GM21360 (cell line): ENCODE results near the gene CILP2.

Source experiments
- ATAC-seq: cut with Tn5 transposase; IDR thresholded peaks from one replicate; pipeline ENCODE4 v1.9.1; 2021; ENCODE audit warnings: mild to moderate bottlenecking, moderate library complexity; ENCODE audit not compliant: unreplicated experiment

The CILP2 gene

GRCh38 chr19:19562665-19563347 is 24.7 kb downstream of the CILP2 start:
- ATAC-seq, result no peak

- no peak for ATAC-seq
Observed at GRCh38 chr19:19563348-19563848, 25.3 kb downstream of the CILP2 start.

- no peak for ATAC-seq
Observed at GRCh38 chr19:19566306-19566705, 28.2 kb downstream of the CILP2 start.

- no peak for ATAC-seq
Observed at GRCh38 chr19:19567391-19567790, 29.3 kb downstream of the CILP2 start.

GRCh38 chr19:19568802-19569756 is 31.0 kb downstream of the CILP2 start:
- ATAC-seq, result no peak

GRCh38 chr19:19570571-19570970 is 32.5 kb downstream of the CILP2 start:
- ATAC-seq, result no peak

- ATAC-seq, result no peak
Observed at GRCh38 chr19:19571071-19571786, 33.2 kb downstream of the CILP2 start.

GRCh38 chr19:19575411-19575810 is 37.3 kb downstream of the CILP2 start:
- no peak for ATAC-seq

GRCh38 chr19:19578252-19578651 is 40.2 kb downstream of the CILP2 start:
- no peak for ATAC-seq

- no peak for ATAC-seq
Observed at GRCh38 chr19:19579533-19580361, 41.7 kb downstream of the CILP2 start.

- no peak for ATAC-seq
Observed at GRCh38 chr19:19580418-19580817, 42.4 kb downstream of the CILP2 start.

- ATAC-seq, result no peak
Observed at GRCh38 chr19:19581391-19581790, 43.3 kb downstream of the CILP2 start.

- ATAC-seq, result no peak
Observed at GRCh38 chr19:19582471-19582870, 44.4 kb downstream of the CILP2 start.

GRCh38 chr19:19584356-19584755 is 46.3 kb downstream of the CILP2 start:
- no peak for ATAC-seq

GRCh38 chr19:19587771-19588170 is 49.7 kb downstream of the CILP2 start:
- no peak for ATAC-seq

- no peak for ATAC-seq
Observed at GRCh38 chr19:19588546-19588945, 50.5 kb downstream of the CILP2 start.

- peak; percentile 63 for ATAC-seq
Observed at GRCh38 chr19:19591133-19591825, 53.2 kb downstream of the CILP2 start.

- ATAC-seq, result no peak
Observed at GRCh38 chr19:19592690-19593089, 54.6 kb downstream of the CILP2 start.

- ATAC-seq, result no peak
Observed at GRCh38 chr19:19594381-19594780, 56.3 kb downstream of the CILP2 start.
